OCI-LY7 (cell line): ENCODE data around the gene SLC2A4RG. TPM values are rescaled to one million over a fixed set of nuclear protein-coding genes. Genes with fewer than 3 reads are reported as not detected.

Experiments used
- BruUV-seq: library from RNA; stranded (reverse); fragments of 400-500 nt; replicated peaks from 2 replicates; lab custom pipeline; 2021; lab: Mats Ljungman, UMichigan
- CTCF ChIA-PET: fragments of 300-600 bp; sonication (Branson Sonifier 250); formaldehyde crosslinking; loops from one replicate; lab custom pipeline; 2022; ENCODE audit warnings: antibody characterized with exemption; ENCODE audit not compliant: unreplicated experiment; lab: Charles Lee
- POLR2A ChIA-PET: fragments of 300-600 bp; sonication (Branson Sonifier 250); formaldehyde crosslinking; loops from one replicate; lab custom pipeline; 2022; ENCODE audit warnings: antibody characterized with exemption; lab: Charles Lee
- DNase-seq: peaks from one replicate; pipeline ENCODE4 v3.0.0-alpha.2; 2015; ENCODE audit warnings: low spot score
- H2AFZ ChIP-seq: fragments of 200-600 bp; sonication (generic), shearing (Covaris generic); 2 replicates; pipeline ENCODE4 v1.6.1; 2014; ENCODE audit warnings: mild to moderate bottlenecking, antibody characterized with exemption, low read length, moderate library complexity
- H3K27ac ChIP-seq: fragments of 200-600 bp; sonication (generic); 2 replicates; pipeline ENCODE4 v1.5.1; 2014; ENCODE audit warnings: mixed run types, low read depth, mild to moderate bottlenecking, moderate library complexity, low read length, inconsistent platforms; ENCODE audit not compliant: poor library complexity, severe bottlenecking
- H3K36me3 ChIP-seq: fragments of 200-600 bp; sonication (generic); 2 replicates; pipeline ENCODE4 v1.6.1; 2014; ENCODE audit warnings: mild to moderate bottlenecking, antibody characterized with exemption, low read length, moderate library complexity, mixed read lengths; ENCODE audit not compliant: insufficient read depth
- H3K4me1 ChIP-seq: fragments of 200-600 bp; sonication (generic); 2 replicates; pipeline ENCODE4 v1.5.1; 2014; ENCODE audit warnings: mild to moderate bottlenecking, low read length; ENCODE audit not compliant: insufficient read depth, poor library complexity, severe bottlenecking
- H3K4me2 ChIP-seq: fragments of 200-600 bp; sonication (generic); 2 replicates; pipeline ENCODE4 v1.6.1; 2014; ENCODE audit warnings: mild to moderate bottlenecking, low read length
- H3K4me3 ChIP-seq: fragments of 200-600 bp; sonication (generic); 2 replicates; pipeline ENCODE4 v1.5.1; 2014; ENCODE audit warnings: mild to moderate bottlenecking, low read depth, low read length; ENCODE audit not compliant: poor library complexity, severe bottlenecking
- H3K79me2 ChIP-seq: fragments of 200-600 bp; sonication (generic); 2 replicates; pipeline ENCODE4 v1.6.1; 2016; ENCODE audit warnings: low read depth, mild to moderate bottlenecking, low read length, moderate library complexity, mixed read lengths; ENCODE audit not compliant: insufficient read depth
- H3K9me2 ChIP-seq: fragments of 200-600 bp; sonication (generic); 2 replicates; pipeline ENCODE4 v1.6.1; 2016; ENCODE audit warnings: mild to moderate bottlenecking, low read length, mixed read lengths; ENCODE audit not compliant: insufficient read depth
- H3K9me3 ChIP-seq: fragments of 200-600 bp; sonication (generic); 2 replicates; pipeline ENCODE4 v1.6.1; 2014; ENCODE audit warnings: mild to moderate bottlenecking, mixed run types, low read length, mixed read lengths
- H4K20me1 ChIP-seq: fragments of 200-600 bp; sonication (generic); 2 replicates; pipeline ENCODE4 v1.6.1; 2014; ENCODE audit warnings: mild to moderate bottlenecking, antibody characterized with exemption, low read length, moderate library complexity, mixed read lengths; ENCODE audit not compliant: insufficient read depth
- EZH2phosphoT487 ChIP-seq: fragments of 200-600 bp; sonication (generic); IDR thresholded peaks from 2 replicates; pipeline ENCODE4 v1.6.1; 2018; ENCODE audit warnings: low read depth, borderline replicate concordance, mild to moderate bottlenecking, mixed run types, antibody characterized with exemption, low read length, moderate library complexity, mixed read lengths
- intact Hi-C: fragments of 100-400 bp; cut with micrococcal nuclease; formaldehyde crosslinking; loops from one replicate; pipeline ENCODE4 v1.10.0; 2022; ENCODE audit not compliant: unreplicated experiment
- total RNA-seq, 2 experiments: library from RNA; depleted of rRNA in 1 of 2; stranded (reverse); fragments of >200 nt in 1 of 2; shearing (Covaris generic) in 1 of 2; gene quantifications; 2 replicates each; pipeline ENCODE4 v1.2.3, GENCODE V29; 2014 to 2022
- TF ChIP-seq, protein P1 (sequence below): fragments of 200-600 bp; sonication (generic); conservative IDR thresholded peaks from 2 replicates; pipeline ENCODE4 v1.5.1; 2014; ENCODE audit warnings: mild to moderate bottlenecking, antibody characterized with exemption, low read length, moderate library complexity, mixed read lengths

SLC2A4RG gene
- total RNA-seq, 2 experiments from 2014 or later = 77.9 to 113 TPM

DNA sequence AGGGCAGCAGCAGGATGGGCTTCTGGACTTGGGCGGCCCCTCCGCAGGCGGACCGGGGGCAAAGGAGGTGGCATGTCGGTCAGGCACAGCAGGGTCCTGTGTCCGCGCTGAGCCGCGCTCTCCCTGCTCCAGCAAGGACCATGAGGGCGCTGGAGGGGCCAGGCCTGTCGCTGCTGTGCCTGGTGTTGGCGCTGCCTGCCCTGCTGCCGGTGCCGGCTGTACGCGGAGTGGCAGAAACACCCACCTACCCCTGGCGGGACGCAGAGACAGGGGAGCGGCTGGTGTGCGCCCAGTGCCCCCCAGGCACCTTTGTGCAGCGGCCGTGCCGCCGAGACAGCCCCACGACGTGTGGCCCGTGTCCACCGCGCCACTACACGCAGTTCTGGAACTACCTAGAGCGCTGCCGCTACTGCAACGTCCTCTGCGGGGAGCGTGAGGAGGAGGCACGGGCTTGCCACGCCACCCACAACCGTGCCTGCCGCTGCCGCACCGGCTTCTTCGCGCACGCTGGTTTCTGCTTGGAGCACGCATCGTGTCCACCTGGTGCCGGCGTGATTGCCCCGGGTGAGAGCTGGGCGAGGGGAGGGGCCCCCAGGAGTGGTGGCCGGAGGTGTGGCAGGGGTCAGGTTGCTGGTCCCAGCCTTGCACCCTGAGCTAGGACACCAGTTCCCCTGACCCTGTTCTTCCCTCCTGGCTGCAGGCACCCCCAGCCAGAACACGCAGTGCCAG, 42.8 kb upstream of the SLC2A4RG start, which contains the start of gene TNFRSF6B:
TSS of gene TNFRSF6B (plus strand) at position 25 of the 729 bp plus-strand sequence. CDS start at position 141, 116 bp downstream.
- no peak within 1 kb of the TSS for H2AFZ ChIP-seq
- peaks cover 9% of the 10 kb centered on the region for H3K4me1 ChIP-seq
- POLR2A ChIA-PET = no interaction called here
- BruUV-seq = no TSS peak
- H4K20me1 ChIP-seq = no peaks in the 10 kb centered on the region
- CTCF ChIA-PET = no interaction called here
- H3K4me3 ChIP-seq = no peak within 1 kb of the TSS
- H3K9me3 ChIP-seq = no peaks in the 10 kb centered on the region
- no peak within 1 kb of the TSS for H3K4me2 ChIP-seq
- DNase-seq = no peak
- H3K79me2 ChIP-seq = no peaks in the 10 kb centered on the region
- TF ChIP-seq EZH2phosphoT487 = no peak
- TF ChIP-seq, protein P1, sequence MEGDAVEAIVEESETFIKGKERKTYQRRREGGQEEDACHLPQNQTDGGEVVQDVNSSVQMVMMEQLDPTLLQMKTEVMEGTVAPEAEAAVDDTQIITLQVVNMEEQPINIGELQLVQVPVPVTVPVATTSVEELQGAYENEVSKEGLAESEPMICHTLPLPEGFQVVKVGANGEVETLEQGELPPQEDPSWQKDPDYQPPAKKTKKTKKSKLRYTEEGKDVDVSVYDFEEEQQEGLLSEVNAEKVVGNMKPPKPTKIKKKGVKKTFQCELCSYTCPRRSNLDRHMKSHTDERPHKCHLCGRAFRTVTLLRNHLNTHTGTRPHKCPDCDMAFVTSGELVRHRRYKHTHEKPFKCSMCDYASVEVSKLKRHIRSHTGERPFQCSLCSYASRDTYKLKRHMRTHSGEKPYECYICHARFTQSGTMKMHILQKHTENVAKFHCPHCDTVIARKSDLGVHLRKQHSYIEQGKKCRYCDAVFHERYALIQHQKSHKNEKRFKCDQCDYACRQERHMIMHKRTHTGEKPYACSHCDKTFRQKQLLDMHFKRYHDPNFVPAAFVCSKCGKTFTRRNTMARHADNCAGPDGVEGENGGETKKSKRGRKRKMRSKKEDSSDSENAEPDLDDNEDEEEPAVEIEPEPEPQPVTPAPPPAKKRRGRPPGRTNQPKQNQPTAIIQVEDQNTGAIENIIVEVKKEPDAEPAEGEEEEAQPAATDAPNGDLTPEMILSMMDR = no peak
- no peaks in the 10 kb centered on the region for H3K9me2 ChIP-seq
- H3K36me3 ChIP-seq = peaks cover 32% of the 10 kb centered on the region
- no peak within 1 kb of the TSS for H3K27ac ChIP-seq
- intact Hi-C loops = no loop called here

DNA sequence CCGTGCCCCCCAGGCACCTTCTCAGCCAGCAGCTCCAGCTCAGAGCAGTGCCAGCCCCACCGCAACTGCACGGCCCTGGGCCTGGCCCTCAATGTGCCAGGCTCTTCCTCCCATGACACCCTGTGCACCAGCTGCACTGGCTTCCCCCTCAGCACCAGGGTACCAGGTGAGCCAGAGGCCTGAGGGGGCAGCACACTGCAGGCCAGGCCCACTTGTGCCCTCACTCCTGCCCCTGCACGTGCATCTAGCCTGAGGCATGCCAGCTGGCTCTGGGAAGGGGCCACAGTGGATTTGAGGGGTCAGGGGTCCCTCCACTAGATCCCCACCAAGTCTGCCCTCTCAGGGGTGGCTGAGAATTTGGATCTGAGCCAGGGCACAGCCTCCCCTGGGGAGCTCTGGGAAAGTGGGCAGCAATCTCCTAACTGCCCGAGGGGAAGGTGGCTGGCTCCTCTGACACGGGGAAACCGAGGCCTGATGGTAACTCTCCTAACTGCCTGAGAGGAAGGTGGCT, 42.2 kb upstream of the SLC2A4RG start:
- ChIA-PET CTCF (no interaction called here), POLR2A (no interaction called here)
- intact Hi-C loops = no loop called here
- Histone ChIP-seq H4K20me1 (no peaks in the 10 kb centered on the region), H3K9me2 (no peaks in the 10 kb centered on the region), H3K36me3 (peaks cover 32% of the 10 kb centered on the region), H3K4me3 (no peak overlapping the region), H2AFZ (no peak overlapping the region), H3K9me3 (no peaks in the 10 kb centered on the region), H3K27ac (no peak overlapping the region), H3K79me2 (no peaks in the 10 kb centered on the region), H3K4me2 (no peak overlapping the region), H3K4me1 (peaks cover 9% of the 10 kb centered on the region)
- no TSS peak for BruUV-seq
- no peak for DNase-seq
- no peak for TF ChIP-seq EZH2phosphoT487
- TF ChIP-seq, protein P1 = no peak

DNA sequence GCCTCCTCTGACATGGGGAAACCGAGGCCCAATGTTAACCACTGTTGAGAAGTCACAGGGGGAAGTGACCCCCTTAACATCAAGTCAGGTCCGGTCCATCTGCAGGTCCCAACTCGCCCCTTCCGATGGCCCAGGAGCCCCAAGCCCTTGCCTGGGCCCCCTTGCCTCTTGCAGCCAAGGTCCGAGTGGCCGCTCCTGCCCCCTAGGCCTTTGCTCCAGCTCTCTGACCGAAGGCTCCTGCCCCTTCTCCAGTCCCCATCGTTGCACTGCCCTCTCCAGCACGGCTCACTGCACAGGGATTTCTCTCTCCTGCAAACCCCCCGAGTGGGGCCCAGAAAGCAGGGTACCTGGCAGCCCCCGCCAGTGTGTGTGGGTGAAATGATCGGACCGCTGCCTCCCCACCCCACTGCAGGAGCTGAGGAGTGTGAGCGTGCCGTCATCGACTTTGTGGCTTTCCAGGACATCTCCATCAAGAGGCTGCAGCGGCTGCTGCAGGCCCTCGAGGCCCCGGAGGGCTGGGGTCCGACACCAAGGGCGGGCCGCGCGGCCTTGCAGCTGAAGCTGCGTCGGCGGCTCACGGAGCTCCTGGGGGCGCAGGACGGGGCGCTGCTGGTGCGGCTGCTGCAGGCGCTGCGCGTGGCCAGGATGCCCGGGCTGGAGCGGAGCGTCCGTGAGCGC, 41.6 kb upstream of the SLC2A4RG start:
- Histone ChIP-seq H3K4me1 (peaks cover 9% of the 10 kb centered on the region), H2AFZ (no peak overlapping the region), H3K4me3 (no peak overlapping the region), H4K20me1 (no peaks in the 10 kb centered on the region), H3K4me2 (no peak overlapping the region), H3K36me3 (peaks cover 35% of the 10 kb centered on the region), H3K9me2 (no peaks in the 10 kb centered on the region), H3K9me3 (no peaks in the 10 kb centered on the region), H3K27ac (no peak overlapping the region), H3K79me2 (no peaks in the 10 kb centered on the region)
- ChIA-PET POLR2A (no interaction called here), CTCF (no interaction called here)
- intact Hi-C loops = no loop called here
- BruUV-seq = no TSS peak
- no peak for DNase-seq
- TF ChIP-seq, protein P1 = no peak
- no peak for TF ChIP-seq EZH2phosphoT487
